ENCODE measurements around the gene ZNF208. TPM values are rescaled to one million over a fixed set of nuclear protein-coding genes. Genes with fewer than 3 reads are reported as not detected.

Gene ZNF208
- total RNA-seq, 1 donor from 2014 or later = 10.5 TPM

DNA sequence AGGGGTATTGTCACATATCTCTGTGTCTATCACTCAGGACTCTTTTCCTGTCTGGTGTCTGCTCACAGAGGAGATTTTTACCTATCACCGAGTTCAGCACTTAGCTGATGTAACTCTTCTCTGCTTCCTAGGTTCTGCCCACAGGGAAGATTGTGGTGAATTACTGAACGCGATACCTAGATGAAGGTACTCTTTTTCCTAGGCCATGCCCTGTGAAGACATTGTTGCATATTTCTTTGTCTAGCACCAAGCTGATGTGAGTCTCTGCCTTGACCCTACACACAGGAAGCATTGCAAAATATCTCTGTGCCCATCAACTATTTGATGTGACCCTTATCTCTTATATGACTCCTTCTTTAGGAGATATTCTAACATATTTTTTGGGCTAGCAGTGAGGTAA lies 102.7 kb downstream of the ZNF208 start:
- no peaks in the 10 kb centered on the region for H3K36me3 Mint-ChIP-seq (ENCODE audit: low read depth)
- intact Hi-C loops (cut with micrococcal nuclease) = no loop called here
- no peak for DNase-seq
- ChIA-PET POLR2A (no interaction called here), CTCF (no interaction called here)
- no peak overlapping the region for H3K4me3 Mint-ChIP-seq
- H3K27ac Mint-ChIP-seq = no peak overlapping the region
- H3K27me3 Mint-ChIP-seq = no peaks in the 10 kb centered on the region
- ATAC-seq (ENCODE audit: low read depth) = no peak
- no peaks in the 10 kb centered on the region for H3K4me1 Mint-ChIP-seq
- H3K9me3 Mint-ChIP-seq = peaks cover 12% of the 10 kb centered on the region
- TF ChIP-seq, protein P1, sequence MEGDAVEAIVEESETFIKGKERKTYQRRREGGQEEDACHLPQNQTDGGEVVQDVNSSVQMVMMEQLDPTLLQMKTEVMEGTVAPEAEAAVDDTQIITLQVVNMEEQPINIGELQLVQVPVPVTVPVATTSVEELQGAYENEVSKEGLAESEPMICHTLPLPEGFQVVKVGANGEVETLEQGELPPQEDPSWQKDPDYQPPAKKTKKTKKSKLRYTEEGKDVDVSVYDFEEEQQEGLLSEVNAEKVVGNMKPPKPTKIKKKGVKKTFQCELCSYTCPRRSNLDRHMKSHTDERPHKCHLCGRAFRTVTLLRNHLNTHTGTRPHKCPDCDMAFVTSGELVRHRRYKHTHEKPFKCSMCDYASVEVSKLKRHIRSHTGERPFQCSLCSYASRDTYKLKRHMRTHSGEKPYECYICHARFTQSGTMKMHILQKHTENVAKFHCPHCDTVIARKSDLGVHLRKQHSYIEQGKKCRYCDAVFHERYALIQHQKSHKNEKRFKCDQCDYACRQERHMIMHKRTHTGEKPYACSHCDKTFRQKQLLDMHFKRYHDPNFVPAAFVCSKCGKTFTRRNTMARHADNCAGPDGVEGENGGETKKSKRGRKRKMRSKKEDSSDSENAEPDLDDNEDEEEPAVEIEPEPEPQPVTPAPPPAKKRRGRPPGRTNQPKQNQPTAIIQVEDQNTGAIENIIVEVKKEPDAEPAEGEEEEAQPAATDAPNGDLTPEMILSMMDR (IDR thresholded peaks at IDR 0.05) = no peak

DNA sequence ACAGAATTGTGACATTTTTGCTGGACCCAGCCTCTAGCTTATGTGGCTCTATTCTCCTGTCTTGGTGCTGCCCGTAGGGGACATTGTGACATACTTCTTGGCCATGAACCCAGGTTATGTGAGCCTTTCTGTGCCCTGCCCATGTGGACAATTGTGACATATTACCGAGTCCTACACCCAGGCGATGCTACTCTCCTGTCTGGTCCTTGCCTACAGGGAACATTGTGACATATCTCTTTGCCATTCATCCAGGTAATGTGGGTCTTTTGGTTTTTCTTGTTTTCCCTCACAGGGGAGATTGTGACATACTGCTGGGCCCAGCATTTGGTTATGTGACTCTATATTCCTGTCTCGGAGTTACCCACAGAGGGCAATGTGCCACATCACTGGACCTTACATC lies 103.2 kb downstream of the ZNF208 start:
- Mint-ChIP-seq H3K27me3 (no peaks in the 10 kb centered on the region), H3K36me3 (ENCODE audit: low read depth) (no peaks in the 10 kb centered on the region), H3K4me1 (no peaks in the 10 kb centered on the region), H3K9me3 (peaks cover 9% of the 10 kb centered on the region), H3K4me3 (no peak overlapping the region), H3K27ac (no peak overlapping the region)
- TF ChIP-seq, protein P1 (IDR thresholded peaks at IDR 0.05) = no peak
- ATAC-seq (ENCODE audit: low read depth) (no peak), DNase-seq (no peak)
- CTCF ChIA-PET = no interaction called here
- intact Hi-C loops (cut with micrococcal nuclease) = no loop called here
- POLR2A ChIA-PET = no interaction called here

DNA sequence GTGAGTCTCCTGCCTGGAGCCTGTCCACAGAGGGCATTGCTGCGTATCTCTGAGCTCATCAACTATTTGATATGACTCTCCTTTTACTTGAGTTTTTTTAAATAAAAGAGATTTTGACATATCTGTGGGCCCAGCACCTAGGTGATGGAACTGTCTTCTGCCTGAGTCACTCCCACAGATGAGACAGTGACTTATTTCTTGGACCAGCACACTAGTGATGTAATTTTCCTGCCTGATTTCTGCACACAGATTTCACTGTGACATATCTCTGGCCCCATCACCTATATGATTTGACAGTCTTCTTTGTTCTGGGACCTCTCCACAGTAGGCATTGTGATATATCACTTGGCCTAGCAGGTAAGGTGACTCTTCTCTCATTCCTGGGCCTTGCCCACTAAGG lies 108.2 kb downstream of the ZNF208 start:
- H3K4me3 Mint-ChIP-seq = no peak overlapping the region
- no peak for DNase-seq
- POLR2A ChIA-PET = no interaction called here
- H3K27me3 Mint-ChIP-seq = no peaks in the 10 kb centered on the region
- no peak for ATAC-seq (ENCODE audit: low read depth)
- intact Hi-C loops (cut with micrococcal nuclease) = no loop called here
- H3K36me3 Mint-ChIP-seq (ENCODE audit: low read depth) = no peaks in the 10 kb centered on the region
- TF ChIP-seq, protein P1 (IDR thresholded peaks at IDR 0.05) = no peak
- no peak overlapping the region for H3K27ac Mint-ChIP-seq
- peaks cover 16% of the 10 kb centered on the region for H3K9me3 Mint-ChIP-seq
- H3K4me1 Mint-ChIP-seq = no peaks in the 10 kb centered on the region
- CTCF ChIA-PET = no interaction called here

DNA sequence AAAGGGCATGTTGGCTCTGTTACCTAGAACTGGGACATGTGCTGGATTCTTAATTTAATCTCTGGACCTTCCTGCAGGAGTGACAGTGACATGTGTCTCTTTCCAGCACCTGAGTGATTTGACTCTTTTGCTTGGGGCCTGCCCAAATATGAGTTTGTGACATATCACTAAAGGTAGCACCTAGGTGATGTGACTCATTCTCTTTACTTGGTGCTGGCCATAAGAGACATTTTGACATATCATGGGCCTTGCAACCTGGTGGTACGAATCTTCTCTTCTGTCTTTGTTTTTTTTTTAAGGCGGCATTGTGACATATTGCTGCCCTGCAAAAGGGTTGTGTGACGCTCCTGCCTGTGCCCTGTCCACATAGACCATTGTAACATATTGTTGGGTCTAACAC lies 108.9 kb downstream of the ZNF208 start:
- no peak for ATAC-seq (ENCODE audit: low read depth)
- H3K36me3 Mint-ChIP-seq (ENCODE audit: low read depth) = no peaks in the 10 kb centered on the region
- H3K27ac Mint-ChIP-seq = no peak overlapping the region
- no peak overlapping the region for H3K4me3 Mint-ChIP-seq
- ChIA-PET CTCF (no interaction called here), POLR2A (no interaction called here)
- intact Hi-C loops (cut with micrococcal nuclease) = no loop called here
- H3K4me1 Mint-ChIP-seq = no peaks in the 10 kb centered on the region
- DNase-seq = no peak
- H3K27me3 Mint-ChIP-seq = no peaks in the 10 kb centered on the region
- TF ChIP-seq, protein P1 (IDR thresholded peaks at IDR 0.05) = no peak
- peaks cover 20% of the 10 kb centered on the region for H3K9me3 Mint-ChIP-seq

DNA sequence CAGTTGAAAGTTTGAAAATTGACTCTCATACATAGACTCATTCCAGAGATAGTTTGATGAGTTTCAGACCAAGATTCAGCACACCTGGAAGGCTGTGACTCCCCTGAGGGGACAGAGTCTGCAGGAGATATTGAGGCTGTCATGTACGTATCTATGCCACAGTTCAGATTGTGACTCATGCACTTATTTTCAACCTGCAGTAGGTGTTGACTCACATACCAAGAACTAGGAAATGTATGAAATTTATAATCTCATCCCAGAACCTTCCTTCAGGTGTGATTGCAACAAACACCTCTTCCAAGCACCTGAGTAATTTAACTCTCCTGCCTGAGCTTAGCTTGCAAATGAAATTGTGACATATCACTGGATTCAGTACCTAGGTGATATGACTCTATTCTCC lies 110.3 kb downstream of the ZNF208 start:
- no peaks in the 10 kb centered on the region for H3K36me3 Mint-ChIP-seq (ENCODE audit: low read depth)
- no peak for ATAC-seq (ENCODE audit: low read depth)
- intact Hi-C loops (cut with micrococcal nuclease) = no loop called here
- no peak overlapping the region for H3K27ac Mint-ChIP-seq
- TF ChIP-seq, protein P1 (IDR thresholded peaks at IDR 0.05) = no peak
- H3K27me3 Mint-ChIP-seq = no peaks in the 10 kb centered on the region
- H3K4me3 Mint-ChIP-seq = no peak overlapping the region
- no peak for DNase-seq
- ChIA-PET CTCF (no interaction called here), POLR2A (no interaction called here)
- peaks cover 22% of the 10 kb centered on the region for H3K9me3 Mint-ChIP-seq
- no peaks in the 10 kb centered on the region for H3K4me1 Mint-ChIP-seq
